Thyroid gland (tissue), 4 donors: ENCODE results near the gene HOXD8.

Source experiments
- POLR2A ChIP-seq, 2 donors: fragments of 450-650 bp; IDR thresholded peaks; one replicate each; pipeline ENCODE4 v1.6.1; 2017; ENCODE audit warnings: antibody characterized with exemption in 2 of 2, mild to moderate bottlenecking in 2 of 2, moderate library complexity in 1 of 2
- TF ChIP-seq, protein P1 (sequence below), 6 experiments: fragments of 200-600 bp in 3 of 6; fragments of 450-650 bp in 3 of 6; sonication (generic) in 3 of 6; IDR thresholded peaks; one replicate each; pipeline ENCODE4 v1.5.1; 2016 to 2019; ENCODE audit warnings: antibody characterized with exemption in 6 of 6, mild to moderate bottlenecking in 2 of 6, inconsistent platforms in 1 of 6, moderate library complexity in 1 of 6

DNA sequence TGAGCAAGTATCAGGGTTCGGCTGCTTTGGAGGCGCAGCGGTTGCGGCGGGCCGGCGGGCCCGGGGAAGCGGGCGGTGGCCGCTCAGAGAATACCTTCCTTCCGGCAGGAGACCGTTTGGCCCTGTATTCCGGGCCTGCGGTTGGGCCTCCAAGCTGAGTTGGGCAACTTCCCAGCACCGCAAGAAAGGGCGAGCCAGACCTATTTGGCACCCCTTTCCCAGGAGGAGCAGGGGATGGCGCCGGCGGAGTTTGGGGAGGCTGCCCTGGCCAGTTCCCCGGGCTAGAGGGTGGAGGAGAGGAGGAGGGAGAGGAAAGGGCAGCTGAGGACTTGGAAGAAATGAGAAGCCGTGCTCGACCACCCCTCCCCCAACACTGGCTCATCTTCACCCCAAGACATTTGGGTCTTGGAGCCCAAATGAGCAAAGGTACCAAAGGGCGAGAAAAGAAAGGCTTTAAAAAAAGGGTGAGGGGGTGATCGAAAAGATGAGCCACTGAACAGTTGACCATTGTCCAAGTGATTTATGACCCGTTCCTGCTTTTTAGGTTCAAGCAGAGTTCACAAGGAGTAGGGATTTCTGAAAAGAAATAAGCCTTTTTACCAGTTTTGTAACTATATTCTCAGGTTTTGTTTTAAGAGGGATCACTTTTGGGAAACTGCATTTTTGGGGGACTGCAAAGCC, 36.0 kb downstream of the HOXD8 start:
- TF ChIP-seq, protein P1, sequence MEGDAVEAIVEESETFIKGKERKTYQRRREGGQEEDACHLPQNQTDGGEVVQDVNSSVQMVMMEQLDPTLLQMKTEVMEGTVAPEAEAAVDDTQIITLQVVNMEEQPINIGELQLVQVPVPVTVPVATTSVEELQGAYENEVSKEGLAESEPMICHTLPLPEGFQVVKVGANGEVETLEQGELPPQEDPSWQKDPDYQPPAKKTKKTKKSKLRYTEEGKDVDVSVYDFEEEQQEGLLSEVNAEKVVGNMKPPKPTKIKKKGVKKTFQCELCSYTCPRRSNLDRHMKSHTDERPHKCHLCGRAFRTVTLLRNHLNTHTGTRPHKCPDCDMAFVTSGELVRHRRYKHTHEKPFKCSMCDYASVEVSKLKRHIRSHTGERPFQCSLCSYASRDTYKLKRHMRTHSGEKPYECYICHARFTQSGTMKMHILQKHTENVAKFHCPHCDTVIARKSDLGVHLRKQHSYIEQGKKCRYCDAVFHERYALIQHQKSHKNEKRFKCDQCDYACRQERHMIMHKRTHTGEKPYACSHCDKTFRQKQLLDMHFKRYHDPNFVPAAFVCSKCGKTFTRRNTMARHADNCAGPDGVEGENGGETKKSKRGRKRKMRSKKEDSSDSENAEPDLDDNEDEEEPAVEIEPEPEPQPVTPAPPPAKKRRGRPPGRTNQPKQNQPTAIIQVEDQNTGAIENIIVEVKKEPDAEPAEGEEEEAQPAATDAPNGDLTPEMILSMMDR (IDR thresholded peaks at IDR 0.05), result no peak
- TF ChIP-seq POLR2A (IDR thresholded peaks at IDR 0.05), result no peak
